ENCODE results near the gene ASZ1. TPM values are rescaled to one million over a fixed set of nuclear protein-coding genes. Genes with fewer than 3 reads are reported as not detected.

The ASZ1 gene
- total RNA-seq, 6 experiments from 2014 or later, result not detected

GRCh38 chr7:117350027-117350426 is 77.3 kb downstream of the ASZ1 start:
- TF ChIP-seq, protein P1, sequence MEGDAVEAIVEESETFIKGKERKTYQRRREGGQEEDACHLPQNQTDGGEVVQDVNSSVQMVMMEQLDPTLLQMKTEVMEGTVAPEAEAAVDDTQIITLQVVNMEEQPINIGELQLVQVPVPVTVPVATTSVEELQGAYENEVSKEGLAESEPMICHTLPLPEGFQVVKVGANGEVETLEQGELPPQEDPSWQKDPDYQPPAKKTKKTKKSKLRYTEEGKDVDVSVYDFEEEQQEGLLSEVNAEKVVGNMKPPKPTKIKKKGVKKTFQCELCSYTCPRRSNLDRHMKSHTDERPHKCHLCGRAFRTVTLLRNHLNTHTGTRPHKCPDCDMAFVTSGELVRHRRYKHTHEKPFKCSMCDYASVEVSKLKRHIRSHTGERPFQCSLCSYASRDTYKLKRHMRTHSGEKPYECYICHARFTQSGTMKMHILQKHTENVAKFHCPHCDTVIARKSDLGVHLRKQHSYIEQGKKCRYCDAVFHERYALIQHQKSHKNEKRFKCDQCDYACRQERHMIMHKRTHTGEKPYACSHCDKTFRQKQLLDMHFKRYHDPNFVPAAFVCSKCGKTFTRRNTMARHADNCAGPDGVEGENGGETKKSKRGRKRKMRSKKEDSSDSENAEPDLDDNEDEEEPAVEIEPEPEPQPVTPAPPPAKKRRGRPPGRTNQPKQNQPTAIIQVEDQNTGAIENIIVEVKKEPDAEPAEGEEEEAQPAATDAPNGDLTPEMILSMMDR (IDR thresholded peaks at IDR 0.05), result no peak
- H3K9me3 Mint-ChIP-seq, result no peaks in the 10 kb centered on the region
- no peak overlapping the region for H3K4me3 Mint-ChIP-seq
- no peaks in the 10 kb centered on the region for H3K4me1 Mint-ChIP-seq (ENCODE audit: low read depth)
- no peak overlapping the region for H3K27ac Mint-ChIP-seq
- H3K36me3 Mint-ChIP-seq (ENCODE audit: low read depth), result no peaks in the 10 kb centered on the region
- no peak for DNase-seq
- peaks cover 20% of the 10 kb centered on the region for H3K27me3 Mint-ChIP-seq (ENCODE audit: insufficient read depth)

DNA sequence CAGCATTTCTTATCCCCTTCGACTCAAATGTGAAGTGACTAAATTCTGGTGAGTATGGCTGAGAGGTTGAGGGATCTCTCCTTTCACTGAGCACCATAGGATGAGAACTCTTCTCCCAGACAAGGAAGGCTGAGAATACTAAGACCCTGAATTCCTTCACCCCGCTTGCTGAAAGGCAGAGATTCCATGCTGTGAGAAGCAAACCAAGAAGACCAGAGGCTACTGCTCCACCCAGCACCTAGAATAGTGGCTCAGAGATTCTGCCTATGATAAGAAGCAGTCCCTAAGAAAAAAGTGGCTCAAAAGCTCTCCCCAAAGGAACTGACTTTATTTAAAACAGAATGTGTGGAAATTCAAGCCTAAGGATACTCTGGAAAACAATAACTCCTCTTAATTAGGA is 77.7 kb downstream of the ASZ1 start:
- H3K27me3 Mint-ChIP-seq (ENCODE audit: insufficient read depth), result peaks cover 23% of the 10 kb centered on the region
- DNase-seq, result no peak
- TF ChIP-seq, protein P1 (IDR thresholded peaks at IDR 0.05), result no peak
- no peak overlapping the region for H3K4me3 Mint-ChIP-seq
- no peak overlapping the region for H3K27ac Mint-ChIP-seq
- no peaks in the 10 kb centered on the region for H3K36me3 Mint-ChIP-seq (ENCODE audit: low read depth)
- no peaks in the 10 kb centered on the region for H3K9me3 Mint-ChIP-seq
- no peaks in the 10 kb centered on the region for H3K4me1 Mint-ChIP-seq (ENCODE audit: low read depth)

DNA sequence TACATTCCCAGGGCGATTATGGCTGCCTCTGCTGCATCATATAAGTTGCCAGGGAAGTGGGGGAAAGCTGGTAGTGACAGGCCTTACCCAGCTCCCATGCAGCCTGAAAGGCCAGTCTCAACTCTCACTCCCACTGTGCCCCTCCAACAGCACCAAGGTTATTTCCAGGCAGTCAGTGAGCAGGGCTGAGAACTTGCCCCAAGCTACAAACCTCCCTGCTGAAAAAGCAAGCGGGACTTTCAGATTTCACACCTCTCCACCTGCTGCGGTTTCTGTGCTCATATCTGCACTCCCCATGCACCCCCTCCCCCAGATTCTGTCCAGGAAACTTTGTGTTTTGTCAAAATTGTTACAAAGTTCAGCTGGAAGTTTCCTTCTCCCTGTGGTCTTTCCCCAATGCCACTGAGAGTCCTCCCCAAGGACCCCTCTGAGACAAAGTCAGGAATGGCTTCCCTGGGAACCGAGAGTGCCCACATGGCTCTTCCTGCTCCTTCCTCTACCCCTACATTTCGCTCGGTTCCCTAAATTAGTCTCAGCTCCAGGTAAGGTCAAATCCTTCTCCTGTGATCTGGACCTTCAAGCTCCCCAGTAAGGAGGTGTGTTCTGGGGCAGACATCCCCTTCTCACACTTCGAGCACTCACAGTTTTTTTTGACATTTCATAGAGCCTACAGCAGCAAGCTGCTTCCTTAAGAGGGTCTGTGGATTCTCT is 79.2 kb downstream of the ASZ1 start:
- Mint-ChIP-seq H3K4me3 (no peak overlapping the region), H3K27me3 (ENCODE audit: insufficient read depth) (peaks cover 23% of the 10 kb centered on the region), H3K4me1 (ENCODE audit: low read depth) (no peaks in the 10 kb centered on the region), H3K9me3 (no peaks in the 10 kb centered on the region), H3K27ac (no peak overlapping the region), H3K36me3 (ENCODE audit: low read depth) (no peaks in the 10 kb centered on the region)
- DNase-seq, result no peak
- TF ChIP-seq, protein P1 (IDR thresholded peaks at IDR 0.05), result no peak

GRCh38 chr7:117347480-117347879 is 79.8 kb downstream of the ASZ1 start:
- no peaks in the 10 kb centered on the region for H3K36me3 Mint-ChIP-seq (ENCODE audit: low read depth)
- TF ChIP-seq, protein P1 (IDR thresholded peaks at IDR 0.05), result no peak
- H3K4me1 Mint-ChIP-seq (ENCODE audit: low read depth), result no peaks in the 10 kb centered on the region
- H3K27ac Mint-ChIP-seq, result no peak overlapping the region
- H3K27me3 Mint-ChIP-seq (ENCODE audit: insufficient read depth), result peaks cover 23% of the 10 kb centered on the region
- no peaks in the 10 kb centered on the region for H3K9me3 Mint-ChIP-seq
- H3K4me3 Mint-ChIP-seq, result no peak overlapping the region
- DNase-seq, result no peak

GRCh38 chr7:117346161-117346560 is 81.1 kb downstream of the ASZ1 start:
- Mint-ChIP-seq H3K4me1 (ENCODE audit: low read depth) (no peaks in the 10 kb centered on the region), H3K27me3 (ENCODE audit: insufficient read depth) (peaks cover 20% of the 10 kb centered on the region), H3K27ac (no peak overlapping the region), H3K4me3 (no peak overlapping the region), H3K9me3 (no peaks in the 10 kb centered on the region), H3K36me3 (ENCODE audit: low read depth) (no peaks in the 10 kb centered on the region)
- no peak for DNase-seq
- TF ChIP-seq, protein P1 (IDR thresholded peaks at IDR 0.05), result no peak

All from HFFc6 (cell line).